IgD-negative memory B cell (primary cell): ENCODE results near the gene C17orf50. TPM values are rescaled to one million over a fixed set of nuclear protein-coding genes. Genes with fewer than 3 reads are reported as not detected.

ENCODE experiments used
- H3K27ac Mint-ChIP-seq, 3 donors: one replicate each; pipeline ENCODE4 v1.8.0; 2020 to 2022; ENCODE audit warnings: mild to moderate bottlenecking in 3 of 3, mixed read lengths in 3 of 3, moderate library complexity in 1 of 3
- H3K27me3 Mint-ChIP-seq: one replicate; pipeline ENCODE4 v1.8.0; 2021; ENCODE audit warnings: mixed read lengths
- H3K36me3 Mint-ChIP-seq: one replicate; pipeline ENCODE4 v1.8.0; 2020; ENCODE audit warnings: mild to moderate bottlenecking, mixed read lengths
- H3K4me1 Mint-ChIP-seq, 3 donors: one replicate each; pipeline ENCODE4 v1.8.0; 2020 to 2022; ENCODE audit warnings: mixed read lengths in 3 of 3, mild to moderate bottlenecking in 1 of 3
- H3K4me3 Mint-ChIP-seq, 4 donors: one replicate each; pipeline ENCODE4 v1.8.0; 2020 to 2022; ENCODE audit warnings: mild to moderate bottlenecking in 4 of 4, mixed read lengths in 4 of 4, moderate library complexity in 3 of 4
- H3K9me3 Mint-ChIP-seq, 3 donors: one replicate each; pipeline ENCODE4 v1.8.0; 2020 to 2021; ENCODE audit warnings: mixed read lengths in 3 of 3, mild to moderate bottlenecking in 1 of 3
- polyA plus RNA-seq: library from polyadenylated mRNA; unstranded; fragments of 300-500 nt; fragmentation: Illumina TruSeq; gene quantifications from one replicate; pipeline ENCODE4 v1.2.3, GENCODE V29; 2021

The C17orf50 gene
- polyA plus RNA-seq, 1 donor from 2014 or later = not detected

DNA sequence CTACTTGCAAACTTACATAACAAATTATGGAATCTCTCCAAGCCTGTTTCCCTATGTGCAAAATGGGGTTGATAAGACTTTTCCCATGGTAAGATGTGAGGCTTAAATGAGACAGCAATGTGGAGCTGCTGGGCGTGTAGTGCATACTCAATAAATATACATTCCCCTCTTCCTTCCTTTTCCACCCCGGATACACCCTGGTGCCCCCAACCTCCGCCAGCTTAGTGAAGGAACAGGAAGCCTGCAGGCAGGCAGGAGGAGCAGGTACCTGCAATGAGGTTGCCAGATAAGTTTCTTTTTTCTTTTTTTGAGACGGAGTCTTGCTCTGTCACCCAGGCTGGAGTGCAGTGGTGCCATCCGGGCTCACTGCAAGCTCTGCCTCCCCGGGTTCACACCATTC lies 14.9 kb downstream of the C17orf50 start:
- Mint-ChIP-seq H3K27me3 (peaks cover 9% of the 10 kb centered on the region), H3K27ac (peak overlapping the region in 1 of 3 donors; percentile 59), H3K36me3 (no peaks in the 10 kb centered on the region), H3K4me3 (no peak overlapping the region), H3K4me1 (peaks cover 0 to 2% (median 0%) of the 10 kb centered on the region in 3 donors), H3K9me3 (no peaks in the 10 kb centered on the region)

DNA sequence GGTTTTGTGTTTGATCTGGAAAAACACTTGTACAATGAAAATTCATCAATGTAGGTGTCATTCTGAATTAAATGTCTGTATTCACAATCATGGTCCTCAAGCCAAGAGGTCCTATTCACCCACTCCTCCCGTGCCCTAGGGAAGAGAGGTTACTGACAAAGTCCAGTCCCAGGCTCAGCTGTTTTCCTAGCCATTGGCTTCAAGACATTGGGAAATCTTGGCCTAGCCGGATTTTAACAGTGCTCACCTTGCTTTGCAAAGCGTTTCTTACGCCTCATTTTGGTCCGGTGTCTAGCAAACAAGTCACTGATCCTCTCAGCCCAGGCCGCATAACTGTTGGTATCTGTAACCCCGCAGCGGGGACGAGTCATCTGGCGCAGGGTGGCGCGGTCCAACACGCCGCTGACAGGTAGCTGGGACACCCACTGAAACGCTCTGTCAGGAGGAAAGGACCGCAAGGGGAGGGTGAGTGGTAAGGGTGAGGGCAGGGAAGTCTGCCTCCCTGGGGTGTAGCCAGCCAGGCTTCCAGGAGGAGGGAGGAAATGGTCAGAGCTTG lies 18.0 kb downstream of the C17orf50 start:
- H3K4me1 Mint-ChIP-seq = peaks cover 0 to 1% (median 0%) of the 10 kb centered on the region in 3 donors
- no peak overlapping the region for H3K4me3 Mint-ChIP-seq
- H3K9me3 Mint-ChIP-seq = no peaks in the 10 kb centered on the region
- no peak overlapping the region for H3K27ac Mint-ChIP-seq
- peaks cover 10% of the 10 kb centered on the region for H3K27me3 Mint-ChIP-seq
- H3K36me3 Mint-ChIP-seq = no peaks in the 10 kb centered on the region

DNA sequence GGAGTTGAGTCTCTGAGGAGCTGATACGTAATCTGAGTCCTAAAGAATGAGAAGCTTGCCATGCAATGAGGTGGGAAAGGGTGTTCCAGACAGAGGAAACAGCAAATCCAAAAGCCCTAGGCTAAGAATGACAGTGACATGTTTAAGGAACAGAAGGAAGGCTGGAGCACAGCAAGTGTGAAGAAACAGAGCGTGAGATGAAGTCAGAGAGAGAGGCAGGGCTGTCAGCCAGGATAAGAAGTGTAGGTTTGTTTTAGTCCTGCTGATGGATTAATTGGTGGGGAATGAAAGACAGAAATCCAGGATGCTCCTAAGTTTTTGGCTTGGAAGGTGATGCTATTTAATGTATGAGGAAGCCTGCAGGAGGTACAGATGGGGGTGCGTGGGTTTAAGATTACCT lies 20.3 kb downstream of the C17orf50 start:
- Mint-ChIP-seq H3K27ac (no peak overlapping the region), H3K27me3 (peaks cover 7% of the 10 kb centered on the region), H3K4me3 (peak overlapping the region in 1 of 4 donors; percentile 69), H3K9me3 (no peaks in the 10 kb centered on the region), H3K36me3 (no peaks in the 10 kb centered on the region), H3K4me1 (no peaks in the 10 kb centered on the region)

DNA sequence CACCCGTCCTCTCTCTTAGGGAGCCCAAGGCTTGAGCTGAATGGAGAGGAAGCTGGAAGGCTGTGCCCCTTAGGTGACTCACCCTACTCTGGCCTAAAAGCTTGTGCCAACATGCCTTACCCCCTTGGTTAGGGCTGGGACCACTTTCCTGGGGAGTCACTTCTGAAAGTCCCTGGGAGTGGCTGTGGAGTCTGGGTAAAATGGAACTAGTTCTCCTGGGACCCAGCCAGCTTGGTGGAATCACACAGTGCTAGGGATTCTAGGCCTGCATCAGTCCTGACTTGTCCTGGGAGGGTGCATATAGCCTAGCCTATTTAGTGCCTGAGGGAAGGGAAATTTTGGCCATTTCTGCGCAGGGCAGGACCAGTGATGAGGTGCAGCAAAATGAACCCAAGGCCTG lies 24.2 kb downstream of the C17orf50 start:
- no peaks in the 10 kb centered on the region for H3K36me3 Mint-ChIP-seq
- peaks cover 2% of the 10 kb centered on the region for H3K27me3 Mint-ChIP-seq
- no peak overlapping the region for H3K4me3 Mint-ChIP-seq
- H3K9me3 Mint-ChIP-seq = no peaks in the 10 kb centered on the region
- H3K4me1 Mint-ChIP-seq = no peaks in the 10 kb centered on the region
- H3K27ac Mint-ChIP-seq = no peak overlapping the region

DNA sequence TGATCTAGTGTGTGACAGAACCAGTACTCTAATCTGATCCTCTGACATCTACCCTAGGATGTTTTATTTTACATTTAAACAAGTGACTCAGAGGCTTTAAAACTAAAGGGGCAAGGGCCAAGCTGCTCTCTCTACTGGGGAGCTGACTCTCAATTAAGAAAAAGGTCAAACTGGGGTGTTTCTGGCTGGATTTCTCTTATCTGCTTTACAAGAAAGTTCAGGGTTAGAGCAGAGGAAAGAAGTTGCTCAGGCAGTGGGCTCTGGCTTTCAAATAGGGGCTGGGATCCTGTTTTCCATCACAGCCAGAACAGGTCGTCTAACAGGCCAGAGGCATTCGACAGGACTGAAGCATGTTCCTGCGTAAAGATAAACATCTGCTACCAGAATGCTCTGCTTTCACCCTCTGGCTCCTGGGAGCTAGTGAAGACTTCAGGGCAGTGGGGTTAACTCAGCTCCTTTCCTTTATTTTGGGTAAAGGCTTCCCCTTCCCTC lies 26.3 kb downstream of the C17orf50 start:
- Mint-ChIP-seq H3K27ac (peak overlapping the region in 1 of 3 donors; percentile 83), H3K9me3 (no peaks in the 10 kb centered on the region), H3K27me3 (peaks cover 6% of the 10 kb centered on the region), H3K4me3 (no peak overlapping the region), H3K36me3 (no peaks in the 10 kb centered on the region), H3K4me1 (no peaks in the 10 kb centered on the region)

DNA sequence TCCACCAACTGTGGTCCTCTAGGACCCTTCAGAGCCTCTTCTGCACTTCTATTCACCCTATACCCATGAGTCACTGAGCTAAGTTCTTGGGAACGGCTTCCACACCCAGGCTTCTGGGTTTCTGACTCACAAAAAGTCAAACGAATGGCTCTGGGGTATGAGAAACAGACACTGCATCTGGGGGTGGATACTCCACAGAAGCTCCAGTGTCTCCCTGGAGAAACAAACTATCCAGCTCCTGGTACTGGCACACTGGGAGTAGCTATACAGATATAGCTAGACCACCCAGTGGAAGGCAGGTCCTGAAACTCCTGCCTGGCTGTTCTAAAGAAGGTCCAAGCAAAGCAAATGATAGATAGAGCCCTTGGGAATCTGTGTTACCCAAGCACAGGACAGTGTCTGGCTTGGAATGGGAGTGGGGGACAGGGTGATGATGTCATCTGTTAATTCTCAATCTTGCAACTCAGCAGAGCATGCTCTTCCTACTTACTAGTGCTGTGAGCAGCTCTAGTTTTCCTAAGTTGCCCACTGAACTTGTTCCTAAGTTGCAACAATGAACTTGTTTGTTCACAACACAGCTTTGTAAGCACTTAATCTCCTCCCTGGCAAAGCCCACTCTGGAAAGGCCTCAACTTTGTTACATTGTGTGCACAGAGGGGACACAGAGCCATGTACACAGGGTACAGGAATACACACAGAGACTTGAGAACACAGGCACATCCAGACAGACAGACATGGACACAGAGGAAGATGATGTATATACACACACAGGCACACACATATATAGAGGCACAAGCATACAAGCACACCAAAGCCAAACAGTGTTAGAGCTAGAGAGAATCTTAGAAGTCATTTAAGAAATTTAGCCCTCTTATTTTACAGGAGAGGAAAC lies 28.0 kb downstream of the C17orf50 start:
- no peaks in the 10 kb centered on the region for H3K9me3 Mint-ChIP-seq

DNA sequence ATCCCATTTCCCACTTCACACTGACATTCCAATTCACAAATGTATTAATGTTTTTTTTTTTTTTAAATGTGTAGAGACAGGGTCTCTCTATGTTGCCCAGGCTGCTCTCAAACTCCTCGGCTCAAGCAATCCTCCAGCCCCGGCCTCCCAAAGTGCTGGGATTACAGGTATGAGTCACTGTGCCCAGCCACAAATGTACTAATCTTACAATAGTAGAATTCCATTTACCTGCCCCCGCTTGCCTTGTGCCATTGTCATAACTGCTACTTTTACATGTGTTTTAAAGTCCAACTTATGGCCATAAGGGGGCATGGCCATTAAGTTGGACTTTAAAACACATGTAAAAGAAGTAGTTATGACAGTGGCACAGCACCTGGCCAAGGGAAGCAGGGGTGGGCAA lies 30.2 kb downstream of the C17orf50 start:
- Mint-ChIP-seq H3K36me3 (no peaks in the 10 kb centered on the region), H3K27ac (no peak overlapping the region), H3K4me3 (no peak overlapping the region), H3K27me3 (peaks cover 21% of the 10 kb centered on the region), H3K4me1 (peaks cover 0 to 3% (median 2%) of the 10 kb centered on the region in 3 donors), H3K9me3 (no peaks in the 10 kb centered on the region)

More for the DNA sequence above, 28.0 kb downstream of the C17orf50 start:
- peaks cover 11% of the 10 kb centered on the region for H3K27me3 Mint-ChIP-seq
- peaks cover 0 to 3% (median 0%) of the 10 kb centered on the region in 3 donors for H3K4me1 Mint-ChIP-seq
- H3K27ac Mint-ChIP-seq = no peak overlapping the region
- H3K36me3 Mint-ChIP-seq = no peaks in the 10 kb centered on the region
- H3K4me3 Mint-ChIP-seq = no peak overlapping the region

DNA sequence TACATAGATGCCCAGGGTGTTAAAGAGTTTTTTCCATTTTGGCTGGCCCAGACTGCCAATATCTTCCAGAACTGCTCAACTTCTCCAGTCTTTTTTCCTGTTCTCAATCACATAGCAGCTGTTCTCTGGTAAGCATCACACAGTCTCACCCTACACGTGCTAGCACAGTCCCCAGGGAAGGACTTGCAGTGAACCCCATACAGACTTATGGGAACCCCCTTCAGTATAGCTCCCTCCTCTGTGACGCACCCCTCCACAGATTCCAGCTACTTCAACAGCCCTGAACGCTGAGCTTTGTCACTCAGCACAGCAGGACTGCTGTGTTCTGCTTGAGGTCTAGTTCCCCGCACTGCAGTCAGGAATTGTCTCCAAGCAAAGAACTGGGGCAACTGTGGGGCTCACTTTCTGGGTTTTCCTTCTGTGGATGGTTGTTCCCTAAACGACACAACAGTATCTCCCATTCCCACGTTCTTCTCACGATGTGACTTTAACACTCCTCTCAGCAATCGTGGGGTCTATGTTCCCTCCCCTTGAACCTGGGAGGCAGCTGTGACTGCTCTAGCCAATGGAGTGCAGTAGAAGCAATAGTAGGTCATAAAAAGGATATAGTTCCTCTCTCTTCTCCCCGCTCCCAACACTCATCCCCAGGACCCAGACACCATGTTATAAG lies 31.1 kb downstream of the C17orf50 start:
- Mint-ChIP-seq H3K27ac (no peak overlapping the region), H3K36me3 (no peaks in the 10 kb centered on the region), H3K4me3 (peak overlapping the region in 1 of 4 donors; percentile 66), H3K27me3 (peaks cover 25% of the 10 kb centered on the region), H3K4me1 (peaks cover 3 to 8% (median 7%) of the 10 kb centered on the region in 3 donors), H3K9me3 (no peaks in the 10 kb centered on the region)

DNA sequence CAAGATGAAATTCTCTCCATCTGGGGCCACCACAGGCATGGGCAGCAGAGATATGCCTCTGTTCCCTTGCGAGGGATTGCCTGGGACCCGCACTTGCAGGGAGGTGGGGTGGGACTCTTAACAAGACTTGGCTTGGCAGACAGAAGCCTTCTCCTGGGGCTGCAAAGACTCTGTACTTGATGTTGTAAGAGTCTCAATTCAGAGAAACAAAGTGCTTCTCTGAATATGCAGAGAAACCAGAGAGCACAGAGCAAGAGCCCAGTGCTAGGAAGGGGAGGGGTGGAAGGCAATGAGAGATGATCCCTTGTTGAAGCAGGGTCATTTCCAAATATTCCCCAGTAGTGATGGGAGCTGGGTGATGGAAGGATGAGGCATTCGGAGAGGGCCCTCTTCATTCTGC lies 32.6 kb downstream of the C17orf50 start:
- Mint-ChIP-seq H3K9me3 (no peaks in the 10 kb centered on the region), H3K4me1 (peaks cover 3 to 8% (median 7%) of the 10 kb centered on the region in 3 donors), H3K27me3 (peaks cover 28% of the 10 kb centered on the region), H3K36me3 (no peaks in the 10 kb centered on the region), H3K27ac (no peak overlapping the region), H3K4me3 (peak overlapping the region in 1 of 4 donors; percentile 58)

DNA sequence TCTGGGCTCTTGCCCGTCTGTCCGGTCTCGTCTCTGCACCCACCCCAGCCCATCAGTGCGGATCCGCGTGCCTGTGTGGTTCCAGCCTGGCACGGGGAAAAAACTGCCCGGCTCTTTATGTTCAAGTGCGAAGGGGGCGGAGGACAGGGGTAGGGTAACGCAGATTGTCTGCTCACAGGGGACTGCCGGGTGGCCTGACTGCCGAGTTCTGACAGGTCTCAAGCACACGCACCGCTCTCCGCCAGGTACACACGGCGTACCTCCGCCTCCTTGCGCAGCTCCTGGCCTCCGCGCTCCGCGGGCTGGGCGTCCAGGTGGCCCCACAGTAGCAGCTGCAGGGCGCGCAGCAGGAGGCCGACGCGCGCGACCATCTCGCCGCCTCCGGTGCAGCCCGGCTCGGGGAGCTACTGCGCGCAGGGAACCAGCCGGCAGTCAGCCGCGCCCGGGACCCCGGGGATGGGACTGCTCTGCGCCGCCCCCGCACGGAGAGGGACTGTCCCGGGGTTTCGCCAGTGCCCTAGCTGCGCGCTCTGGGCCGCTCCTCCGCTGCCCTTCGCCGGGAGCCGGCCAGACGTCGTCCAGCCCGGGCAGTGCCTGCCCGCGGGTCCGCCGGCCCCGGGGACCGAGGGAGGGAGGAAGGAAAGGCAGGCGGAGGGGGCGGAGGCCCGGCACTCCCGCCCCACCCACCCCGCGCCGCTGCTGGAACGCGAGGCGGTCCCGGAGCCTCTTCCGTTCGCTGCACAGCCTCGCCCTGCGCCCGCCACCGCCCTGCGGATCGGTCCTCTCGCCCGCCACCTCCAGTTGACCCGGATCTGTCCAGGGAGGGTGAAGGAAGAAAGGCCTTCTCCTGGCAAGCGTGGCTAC lies 34.6 kb downstream of the C17orf50 start, which contains the start of gene MMP28:
Gene MMP28 (minus strand): TSS at position 635 of the 864 bp plus-strand sequence. CDS start 264 bp downstream, at position 371.
- H3K9me3 Mint-ChIP-seq = no peaks in the 10 kb centered on the region
- peaks cover 4 to 8% (median 7%) of the 10 kb centered on the region in 3 donors for H3K4me1 Mint-ChIP-seq
- peak within 1 kb of the TSS; percentile 72 to 88 (median 76) for H3K4me3 Mint-ChIP-seq
- peaks cover 28% of the 10 kb centered on the region for H3K27me3 Mint-ChIP-seq
- no peaks in the 10 kb centered on the region for H3K36me3 Mint-ChIP-seq
- peak within 1 kb of the TSS in 1 of 3 donors; percentile 26 for H3K27ac Mint-ChIP-seq

DNA sequence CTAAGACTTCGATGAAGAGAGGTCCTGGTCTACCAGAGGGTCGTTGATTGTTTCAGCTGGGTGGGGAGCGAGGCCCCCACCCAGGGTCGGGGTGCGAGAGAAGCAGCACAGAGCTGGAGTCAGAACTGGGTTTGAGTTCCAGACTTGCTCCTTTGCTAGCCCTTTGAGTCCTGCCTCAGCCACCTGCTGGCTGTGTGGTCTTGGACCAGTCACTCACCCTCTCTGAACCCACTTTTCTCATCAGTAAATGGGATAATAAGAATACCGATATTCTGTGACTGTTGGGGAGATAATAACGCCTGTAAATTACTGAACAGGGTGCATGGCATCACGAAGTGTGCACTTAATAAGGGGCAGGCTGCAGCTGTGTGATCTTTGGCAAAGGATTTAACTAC lies 35.2 kb downstream of the C17orf50 start:
- Mint-ChIP-seq H3K9me3 (no peaks in the 10 kb centered on the region), H3K27ac (no peak overlapping the region), H3K4me3 (peak overlapping the region; percentile 69 to 86 (median 76)), H3K36me3 (no peaks in the 10 kb centered on the region), H3K4me1 (peaks cover 4 to 8% (median 7%) of the 10 kb centered on the region in 3 donors), H3K27me3 (peaks cover 28% of the 10 kb centered on the region)

DNA sequence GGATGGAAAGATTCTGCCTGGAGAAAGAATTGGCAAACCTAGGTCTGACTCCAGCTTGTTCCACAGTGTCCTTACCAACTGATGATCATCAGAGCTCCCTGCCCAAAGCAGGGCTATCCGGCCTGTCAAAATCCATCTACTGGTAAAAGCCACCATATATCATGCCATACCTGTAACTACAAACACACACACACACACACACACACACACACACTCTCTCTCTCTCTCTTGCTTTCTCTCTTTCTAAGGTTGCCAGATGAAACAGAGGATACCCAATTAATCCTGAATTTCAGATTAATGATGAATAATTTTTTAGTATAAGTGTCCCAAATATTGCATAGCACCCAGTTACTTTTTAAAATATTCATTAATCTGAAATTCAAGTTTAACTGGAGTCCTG lies 36.3 kb downstream of the C17orf50 start:
- no peak overlapping the region for H3K27ac Mint-ChIP-seq
- no peaks in the 10 kb centered on the region for H3K9me3 Mint-ChIP-seq
- H3K36me3 Mint-ChIP-seq = no peaks in the 10 kb centered on the region
- no peak overlapping the region for H3K4me3 Mint-ChIP-seq
- peaks cover 25% of the 10 kb centered on the region for H3K27me3 Mint-ChIP-seq
- peaks cover 9 to 16% (median 15%) of the 10 kb centered on the region in 3 donors for H3K4me1 Mint-ChIP-seq

DNA sequence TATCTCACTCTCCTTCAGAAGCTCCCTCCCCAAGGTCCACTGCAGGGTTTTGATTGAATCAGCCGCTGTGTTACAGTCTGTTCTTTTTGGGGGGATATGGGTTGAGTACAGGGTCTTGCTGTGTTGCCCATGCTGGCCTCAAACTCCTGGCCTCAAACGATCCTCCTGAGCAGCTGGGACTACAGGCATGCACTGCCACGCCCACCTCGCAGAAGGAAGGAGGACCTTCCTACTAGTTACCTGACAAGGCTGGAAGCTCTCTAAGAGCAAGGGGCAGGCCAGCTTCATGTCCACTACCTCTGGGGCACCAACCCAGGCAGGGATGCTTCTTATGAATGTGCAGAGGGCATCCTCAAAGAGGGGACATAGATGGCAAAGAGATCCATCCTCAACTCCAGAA lies 36.7 kb downstream of the C17orf50 start:
- peaks cover 21% of the 10 kb centered on the region for H3K27me3 Mint-ChIP-seq
- no peak overlapping the region for H3K4me3 Mint-ChIP-seq
- H3K27ac Mint-ChIP-seq = no peak overlapping the region
- H3K9me3 Mint-ChIP-seq = no peaks in the 10 kb centered on the region
- peaks cover 11 to 17% (median 17%) of the 10 kb centered on the region in 3 donors for H3K4me1 Mint-ChIP-seq
- H3K36me3 Mint-ChIP-seq = no peaks in the 10 kb centered on the region

DNA sequence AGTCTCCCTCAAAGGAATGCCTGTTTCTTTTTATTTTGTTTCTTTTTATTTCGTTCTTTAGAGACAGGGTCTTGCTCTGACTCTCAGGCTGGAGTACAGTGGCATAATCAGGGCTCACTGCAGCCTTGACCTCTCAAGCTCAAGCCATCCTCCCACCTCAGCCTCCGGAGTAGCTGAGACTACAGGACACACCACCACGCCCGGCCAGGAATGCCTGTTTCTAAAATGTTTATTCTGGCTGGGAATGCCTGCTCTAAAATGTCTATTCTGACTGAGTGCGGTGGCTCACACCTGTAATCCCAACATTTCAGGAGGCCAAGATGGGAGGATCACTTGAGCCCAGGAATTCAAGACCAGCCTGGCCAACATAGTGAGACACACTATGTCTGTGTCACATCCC lies 37.2 kb downstream of the C17orf50 start:
- peak overlapping the region in 1 of 4 donors; percentile 51 for H3K4me3 Mint-ChIP-seq
- H3K4me1 Mint-ChIP-seq = peaks cover 15 to 17% (median 17%) of the 10 kb centered on the region in 3 donors
- H3K27ac Mint-ChIP-seq = peak overlapping the region in 1 of 3 donors; percentile 86
- H3K36me3 Mint-ChIP-seq = no peaks in the 10 kb centered on the region
- H3K27me3 Mint-ChIP-seq = peaks cover 21% of the 10 kb centered on the region
- H3K9me3 Mint-ChIP-seq = no peaks in the 10 kb centered on the region
